SW480 (cell line): ENCODE measurements around the gene ZBTB37.
"Not testable (repeated sequence)": the region's sequence is repeated elsewhere in the genome, so short reads cannot be mapped to it uniquely, and the experiment has no call there.

Experiments
- DNase-seq: peaks from one replicate; pipeline ENCODE4 v3.0.0-alpha.2; 2016; ENCODE audit warnings: low spot score

ZBTB37 gene

GRCh38 chr1:173865468-173866164 is 2.6 kb upstream of the ZBTB37 start:
- DNase-seq: no peak

GRCh38 chr1:173866413-173867115 is 1.6 kb upstream of the ZBTB37 start:
- DNase-seq: no peak

- DNase-seq: no peak
These were observed 933 bp upstream of the ZBTB37 start for GRCh38 chr1:173867141-173867752.

- DNase-seq: peak; percentile 99
These were observed 371 bp upstream of the ZBTB37 start, which contains the start of gene GAS5 for GRCh38 chr1:173867753-173868265. GAS5 (minus strand) TSS chr1:173867989.

DNA sequence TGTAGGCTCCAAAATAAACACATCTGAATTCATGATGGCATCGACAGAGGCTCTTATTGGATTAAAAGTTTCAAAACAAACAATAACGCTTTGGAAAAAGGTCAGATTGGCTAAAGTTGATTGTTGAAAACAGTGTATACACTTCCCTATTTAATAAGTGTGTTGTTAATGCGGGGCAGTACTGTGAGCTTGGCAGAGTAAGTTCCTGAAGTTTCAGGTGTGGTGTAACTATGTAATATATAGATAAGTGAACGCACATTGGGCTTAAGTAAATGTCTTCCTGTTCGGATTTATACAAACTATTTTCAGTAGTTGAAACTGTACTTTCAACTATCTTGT is 810 bp downstream of the ZBTB37 start:
- DNase-seq: no peak

DNA sequence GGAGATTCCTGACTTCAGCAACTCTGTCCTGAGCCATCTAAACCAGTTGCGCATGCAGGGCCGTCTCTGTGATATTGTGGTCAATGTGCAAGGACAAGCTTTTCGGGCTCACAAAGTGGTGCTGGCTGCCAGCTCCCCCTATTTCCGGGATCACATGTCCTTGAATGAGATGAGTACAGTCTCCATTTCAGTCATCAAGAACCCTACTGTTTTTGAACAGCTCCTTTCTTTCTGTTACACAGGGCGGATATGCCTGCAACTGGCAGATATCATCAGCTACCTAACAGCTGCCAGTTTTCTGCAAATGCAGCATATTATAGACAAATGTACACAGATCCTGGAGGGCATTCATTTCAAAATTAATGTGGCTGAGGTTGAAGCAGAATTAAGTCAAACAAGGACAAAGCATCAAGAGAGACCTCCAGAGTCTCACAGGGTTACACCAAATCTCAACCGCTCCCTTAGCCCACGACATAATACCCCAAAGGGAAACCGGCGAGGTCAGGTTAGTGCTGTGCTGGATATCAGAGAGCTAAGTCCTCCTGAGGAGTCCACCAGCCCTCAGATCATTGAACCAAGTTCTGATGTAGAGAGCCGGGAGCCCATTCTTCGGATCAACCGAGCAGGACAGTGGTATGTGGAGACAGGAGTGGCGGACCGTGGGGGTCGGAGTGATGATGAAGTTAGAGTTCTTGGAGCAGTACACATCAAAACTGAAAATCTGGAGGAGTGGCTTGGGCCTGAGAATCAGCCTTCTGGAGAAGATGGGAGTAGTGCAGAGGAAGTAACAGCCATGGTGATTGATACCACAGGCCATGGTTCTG is 2.3 kb downstream of the ZBTB37 start:
- no peak for DNase-seq

- DNase-seq: no peak
These were observed 2.9 kb downstream of the ZBTB37 start for GRCh38 chr1:173871091-173871490.

DNA sequence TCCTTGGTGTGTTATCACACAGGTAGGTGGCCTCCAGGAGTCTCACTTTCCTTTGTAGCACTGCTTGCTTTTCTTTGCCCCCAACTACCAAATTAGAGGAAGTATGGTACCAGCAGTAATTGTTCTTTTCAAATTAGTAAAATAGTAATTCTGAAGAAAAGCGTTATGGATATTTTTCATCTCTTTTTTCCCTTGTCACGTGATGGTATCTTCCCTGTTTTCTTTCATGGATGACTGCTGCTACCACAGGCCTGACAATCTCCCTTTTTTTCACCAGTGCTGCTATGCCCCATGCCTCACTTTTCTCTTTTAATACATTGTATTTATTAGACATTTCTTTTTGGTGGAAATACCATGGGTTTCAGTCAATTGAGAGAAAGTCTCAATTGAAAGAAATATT is 3.3 kb downstream of the ZBTB37 start:
- DNase-seq: no peak

DNA sequence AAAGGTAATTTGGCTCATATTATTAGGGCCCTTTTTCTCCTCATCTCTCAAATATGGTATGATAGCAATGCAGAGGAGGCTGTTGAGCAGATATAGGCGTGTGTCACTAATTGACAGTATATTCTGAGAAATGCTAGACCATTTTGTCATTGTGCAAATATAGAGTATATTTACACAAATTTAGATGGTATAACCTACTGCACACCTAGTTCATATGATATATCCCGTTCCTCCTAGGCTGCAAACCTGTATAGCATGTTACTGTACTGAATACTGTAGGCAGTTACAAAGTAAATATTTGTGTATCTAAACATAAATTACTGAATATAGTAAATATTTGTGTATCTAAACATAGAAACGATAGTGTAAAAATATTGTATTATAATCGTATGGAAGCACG is 8.6 kb downstream of the ZBTB37 start:
- no peak for DNase-seq

- DNase-seq: no peak
These were observed 10.1 kb downstream of the ZBTB37 start for GRCh38 chr1:173878251-173878650.

DNA sequence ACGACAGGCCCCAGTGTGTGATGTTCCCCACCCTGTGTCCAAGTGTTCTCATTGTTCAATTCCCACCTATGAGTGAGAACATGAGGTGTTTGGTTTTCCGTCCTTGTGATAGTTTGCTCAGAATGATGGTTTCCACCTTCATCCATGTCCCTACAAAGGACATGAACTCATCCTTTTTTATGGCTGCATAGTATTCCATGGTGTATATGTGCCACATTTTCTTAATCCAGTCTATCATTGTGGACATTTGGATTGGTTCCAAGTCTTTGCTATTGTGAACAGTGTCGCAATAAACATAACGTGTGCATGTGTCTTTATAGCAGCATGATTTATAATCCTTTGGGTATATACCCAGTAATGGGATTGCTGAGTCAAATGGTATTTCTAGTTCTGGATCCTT is 12.9 kb downstream of the ZBTB37 start:
- DNase-seq: not testable (repeated sequence)

DNA sequence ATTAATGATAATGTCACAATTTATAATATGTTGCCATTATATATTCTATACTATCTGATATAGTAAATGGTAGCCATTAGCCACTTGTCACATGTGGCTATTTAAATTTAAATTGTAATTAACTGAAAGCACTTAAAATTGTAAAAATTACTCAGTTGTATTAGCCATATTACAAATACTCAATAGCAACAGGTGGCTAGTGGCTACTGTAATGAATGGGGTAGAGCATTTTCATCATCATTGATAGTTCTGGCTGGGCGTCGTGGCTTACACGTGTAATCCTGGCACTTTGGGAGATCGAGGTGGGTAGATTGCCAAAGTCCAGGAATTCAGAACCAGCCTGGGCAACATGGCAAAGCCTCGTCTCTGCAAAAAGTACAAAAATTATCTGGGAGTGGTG is 16.5 kb downstream of the ZBTB37 start:
- no peak for DNase-seq

DNA sequence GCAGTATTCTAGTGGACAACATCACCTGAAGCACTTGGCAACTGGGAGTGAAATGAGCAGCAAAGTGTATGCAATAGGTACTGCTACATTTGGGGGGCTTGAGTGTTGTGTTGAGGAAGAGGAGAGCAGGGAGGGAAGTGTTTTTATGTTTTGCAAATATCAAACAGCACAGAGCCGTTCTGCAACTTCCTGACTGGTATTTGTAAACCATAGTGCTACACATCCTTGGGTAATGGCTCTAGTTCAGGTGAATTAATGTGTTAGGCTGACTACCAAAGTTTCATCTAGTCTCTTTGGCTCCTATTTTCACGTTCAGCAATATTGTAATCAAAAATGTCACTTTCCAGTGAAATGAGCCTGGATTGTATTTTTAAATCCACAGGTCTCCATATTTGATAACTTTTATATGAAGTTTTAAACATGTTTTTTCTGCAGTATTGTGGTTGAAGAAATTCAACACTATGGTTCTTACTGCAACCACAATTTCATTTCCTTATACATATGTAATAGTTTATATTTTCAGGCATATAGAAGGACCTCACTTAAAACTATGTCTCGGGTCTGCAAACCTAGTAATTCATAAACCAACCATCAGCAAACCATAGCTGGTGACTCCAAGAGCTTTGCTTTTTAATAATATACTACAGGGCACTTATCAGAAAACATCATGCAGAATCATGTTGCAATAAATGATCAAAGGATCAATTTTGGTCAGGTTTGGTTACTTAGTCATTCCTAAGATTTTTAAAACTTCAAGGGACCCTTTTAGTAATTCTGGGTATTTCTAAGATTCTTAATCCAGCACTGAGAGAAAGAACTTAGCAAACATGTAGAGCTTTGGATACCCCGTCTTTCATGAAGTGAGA is 18.8 kb downstream of the ZBTB37 start:
- no peak for DNase-seq

DNA sequence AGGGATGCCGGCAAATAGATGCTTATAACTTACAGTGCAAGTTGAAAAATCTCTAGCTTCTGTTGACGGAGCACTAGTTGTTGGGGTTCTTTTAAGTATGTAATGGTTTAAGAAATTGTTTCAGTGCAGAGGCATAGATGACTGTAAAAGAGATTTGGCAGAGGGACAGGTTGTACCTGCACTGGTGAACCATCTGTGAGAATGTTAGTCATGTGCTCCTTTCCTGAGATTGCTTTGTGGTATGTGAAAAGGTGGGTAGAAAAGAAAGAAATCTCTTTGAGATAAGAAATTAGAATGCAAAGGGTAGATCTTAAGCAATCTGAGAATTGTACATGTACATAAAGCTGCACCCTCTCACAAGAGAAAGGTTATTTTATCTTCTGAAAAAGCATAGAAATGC is 19.4 kb downstream of the ZBTB37 start:
- DNase-seq: no peak

DNA sequence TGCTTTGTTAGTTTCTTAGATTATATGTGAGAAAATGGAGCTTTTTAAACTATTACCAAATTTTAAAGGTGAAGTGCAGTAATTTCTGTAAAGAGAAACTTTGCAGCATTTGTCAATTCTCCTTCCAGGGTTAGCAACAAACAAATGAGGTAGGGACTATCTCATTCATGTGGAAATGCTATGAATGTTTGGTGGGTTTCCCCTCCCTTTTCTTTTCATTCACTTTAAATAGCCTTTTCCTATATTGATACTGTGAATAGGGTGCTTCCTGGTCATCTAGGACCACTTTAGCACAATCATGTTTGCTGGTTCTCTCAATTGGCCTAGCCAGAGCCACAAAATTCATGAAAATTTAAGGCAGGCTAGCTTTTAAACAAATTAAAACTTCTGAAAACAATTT is 20.6 kb downstream of the ZBTB37 start:
- no peak for DNase-seq

DNA sequence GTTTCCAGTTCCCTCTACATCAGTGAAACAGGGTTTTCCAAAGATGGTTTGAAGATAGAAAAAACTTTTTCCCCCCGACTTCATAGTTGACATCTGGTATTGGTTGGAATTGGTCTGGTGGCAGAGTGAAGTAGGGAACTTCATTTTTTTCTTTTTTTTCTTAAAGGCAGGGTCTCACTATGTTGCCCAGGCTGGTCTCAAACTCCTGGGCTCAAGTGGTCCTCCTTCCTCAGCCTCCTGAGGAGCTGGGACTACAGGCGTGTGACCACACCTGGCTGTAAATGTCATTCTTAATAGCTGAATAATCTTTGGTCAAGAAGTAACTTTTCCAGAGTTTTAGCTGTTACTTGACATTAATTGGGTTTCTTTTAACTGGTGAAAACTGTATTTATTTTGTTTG is 21.7 kb downstream of the ZBTB37 start:
- no peak for DNase-seq

DNA sequence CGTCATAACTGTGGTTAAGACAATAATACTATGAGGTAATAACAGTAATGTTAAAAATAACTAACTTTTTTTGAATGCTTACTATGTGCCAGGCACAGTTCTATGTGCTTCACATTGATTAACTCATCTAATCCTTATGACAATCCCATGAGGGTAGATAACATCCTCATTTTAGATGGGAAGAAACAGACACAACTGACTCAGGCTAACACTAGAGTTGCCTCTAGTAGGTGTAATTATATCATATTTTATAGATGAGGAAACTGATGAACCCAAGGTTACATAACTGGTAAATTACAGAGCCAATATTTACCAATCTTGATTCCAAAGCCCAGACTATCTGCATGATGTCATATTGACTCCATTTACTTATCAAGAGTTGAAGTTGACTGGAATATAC is 25.4 kb downstream of the ZBTB37 start:
- DNase-seq: no peak

- DNase-seq: no peak
These were observed 26.0 kb downstream of the ZBTB37 start for GRCh38 chr1:173894189-173894588.

GRCh38 chr1:173900427-173900826 is 32.2 kb downstream of the ZBTB37 start:
- no peak for DNase-seq

DNA sequence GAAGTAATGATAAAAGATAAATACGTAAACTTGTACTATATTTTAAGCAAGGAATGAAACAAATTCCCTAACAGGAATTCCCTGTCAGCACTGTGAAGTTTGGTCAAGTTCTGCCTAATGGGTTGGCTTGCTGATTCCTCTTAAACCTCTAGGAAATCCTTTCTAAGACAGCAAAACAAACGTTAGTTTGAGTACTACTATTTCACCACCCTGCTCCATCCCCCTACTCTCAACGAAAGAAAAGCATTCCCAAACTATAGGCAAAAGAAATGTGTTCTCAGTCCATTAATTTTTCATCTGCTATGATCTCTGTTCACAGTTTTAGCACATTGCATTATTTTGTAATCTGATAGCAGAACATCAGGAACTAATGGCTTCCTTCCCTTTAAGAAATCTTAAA is 32.8 kb downstream of the ZBTB37 start:
- DNase-seq: no peak

DNA sequence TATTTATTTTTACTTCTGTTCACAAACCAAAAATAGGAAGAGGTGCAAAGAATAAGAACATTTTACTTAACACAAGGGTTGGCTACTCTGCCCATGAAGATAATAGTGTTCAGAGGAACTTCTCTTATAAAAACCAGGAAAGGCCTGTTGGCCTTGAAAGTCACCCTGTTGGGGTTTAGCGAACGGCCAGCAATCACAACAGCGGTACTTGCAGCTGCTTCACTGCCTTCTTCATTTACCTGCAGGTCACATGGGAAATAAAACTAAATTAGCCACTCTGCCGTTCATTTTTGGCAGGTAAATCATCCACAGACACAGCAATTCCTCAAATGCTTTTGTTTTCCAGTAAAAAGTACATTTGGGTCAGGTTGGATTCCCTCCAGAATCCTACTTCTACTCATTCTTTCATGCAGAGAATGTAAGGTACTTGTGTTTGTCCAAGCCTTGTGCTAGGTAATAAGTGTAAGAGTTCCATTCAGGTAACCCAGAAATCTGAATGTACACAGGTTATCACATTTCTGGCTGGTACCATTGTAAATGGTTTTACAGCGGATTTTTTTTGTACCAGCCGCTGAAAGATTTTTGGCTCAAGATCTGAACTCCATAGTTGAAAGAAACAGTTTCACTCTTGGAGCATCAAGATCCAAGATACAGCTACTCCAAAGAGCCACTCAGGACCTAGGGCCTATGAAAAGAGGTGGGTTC is 35.8 kb downstream of the ZBTB37 start:
- DNase-seq: no peak
